Activated CD4-positive, CD25-positive, alpha-beta regulatory T cell treated with anti-CD3 and anti-CD28 coated beads, Interleukin-2, amount 50 U/mL, for 24 hours (primary cell): Measurements from ENCODE around the gene RFESD.

Experiments used
- ATAC-seq, 2 donors: fragments of 150-1000 bp; cut with Tn5 transposase; one replicate each; pipeline ENCODE4 v1.10.0; 2021; ENCODE audit warnings: mild to moderate bottlenecking in 1 of 2, moderate library complexity in 1 of 2

The RFESD gene

DNA sequence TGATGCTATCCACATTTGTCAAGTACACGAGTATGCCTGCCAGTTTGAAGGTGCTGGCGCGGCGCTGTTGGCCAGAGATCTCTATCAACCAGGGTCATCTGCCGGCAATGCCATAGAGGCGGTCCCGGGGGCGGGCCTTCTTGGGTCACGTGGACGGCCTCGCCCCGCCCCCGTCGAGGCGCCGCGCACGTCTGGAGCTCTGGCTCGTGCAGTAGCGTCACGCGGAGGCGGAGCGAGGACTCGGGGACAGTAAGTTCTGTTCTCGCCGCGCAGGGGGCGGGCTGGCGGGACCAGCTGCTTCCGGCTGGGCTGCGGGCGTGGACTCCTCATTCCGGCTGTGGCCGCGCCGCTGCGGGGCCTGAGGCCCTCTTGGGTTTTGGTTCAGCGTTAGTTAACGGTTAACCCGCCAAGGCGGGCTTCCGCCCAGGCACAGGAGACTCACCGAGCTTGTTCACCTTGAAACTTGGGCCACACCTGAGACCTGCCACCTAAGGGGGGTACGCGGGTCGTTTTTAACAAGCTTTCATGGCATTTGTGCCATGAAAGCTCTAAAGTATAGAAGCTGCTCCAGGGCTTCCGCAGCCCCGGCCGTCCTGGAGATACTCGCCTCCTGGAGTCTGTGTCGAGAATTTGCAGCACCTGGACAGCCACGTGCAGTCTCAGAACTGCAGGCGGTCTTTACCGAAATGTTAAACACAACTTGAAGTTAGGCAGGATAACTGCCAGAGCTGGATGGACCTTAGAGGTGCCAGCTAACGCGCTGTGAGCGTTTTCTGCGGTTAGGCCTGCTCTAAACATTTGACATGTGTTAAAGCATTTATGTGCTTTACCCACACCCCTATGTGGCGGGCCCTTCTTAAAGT is at the start of gene RFESD:
TSS of gene RFESD (plus strand) at position 209 of the 863 bp plus-strand sequence. CDS start 5,495 bp downstream, outside the sequence.
- ATAC-seq = peak; percentile 91 to 92

DNA sequence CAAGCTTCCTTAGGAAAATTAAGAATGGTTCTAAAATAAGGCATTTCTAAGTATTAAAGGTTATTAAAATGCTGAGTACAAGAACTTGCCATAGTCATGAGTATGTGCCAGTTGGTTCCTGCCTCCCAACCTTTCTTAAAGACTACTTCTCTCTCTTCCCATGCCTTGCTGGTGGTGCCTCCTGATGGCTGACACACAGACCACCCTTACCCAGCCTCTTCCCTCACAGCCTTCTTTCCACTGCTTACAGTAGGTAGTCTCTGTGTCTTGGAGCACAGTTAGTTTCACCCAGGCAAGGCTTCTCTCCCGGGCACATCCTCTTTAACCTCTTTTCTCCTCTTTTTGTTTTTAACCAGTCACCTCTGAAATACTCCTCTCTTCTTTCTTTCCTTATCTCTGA is 47.3 kb upstream of the RFESD start:
- ATAC-seq = no peak

DNA sequence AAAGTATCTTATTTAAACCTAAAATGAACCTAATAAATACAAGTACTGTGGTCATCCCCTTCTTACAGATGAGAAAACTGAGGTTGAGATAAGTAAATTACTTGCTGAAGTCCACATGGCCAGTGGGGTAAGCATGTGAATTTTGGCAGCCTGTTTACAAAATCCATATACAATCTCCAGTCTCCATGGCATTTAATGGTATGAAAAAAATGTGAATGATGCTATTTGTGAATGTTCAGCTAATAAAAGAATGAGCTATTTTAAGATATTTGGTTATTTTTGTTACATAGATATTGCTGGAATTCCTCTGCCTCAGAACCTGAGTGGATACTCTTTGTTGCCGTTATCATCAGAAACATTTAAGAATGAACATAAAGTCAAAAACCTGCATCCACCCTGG is 46.0 kb upstream of the RFESD start:
- ATAC-seq = no peak

DNA sequence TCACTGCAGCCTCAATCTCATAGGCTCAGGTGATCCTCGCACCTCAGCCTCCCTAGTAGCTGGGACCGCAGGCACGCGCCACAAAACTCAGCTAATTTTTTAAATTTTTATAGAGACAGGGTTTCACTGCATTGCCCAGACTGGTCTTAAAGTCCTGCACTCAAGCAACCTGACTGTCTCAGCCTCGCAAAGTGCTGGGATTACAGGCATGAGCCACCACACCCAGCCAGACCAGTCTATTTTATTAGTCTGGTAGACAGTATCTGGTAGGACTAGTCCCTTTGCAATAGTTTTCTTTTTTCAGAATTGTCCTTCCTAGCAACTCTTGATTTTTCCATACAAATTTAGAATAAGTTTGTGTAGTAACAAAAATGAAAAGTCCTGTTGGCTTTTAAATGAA is 40.8 kb upstream of the RFESD start:
- ATAC-seq = no peak

DNA sequence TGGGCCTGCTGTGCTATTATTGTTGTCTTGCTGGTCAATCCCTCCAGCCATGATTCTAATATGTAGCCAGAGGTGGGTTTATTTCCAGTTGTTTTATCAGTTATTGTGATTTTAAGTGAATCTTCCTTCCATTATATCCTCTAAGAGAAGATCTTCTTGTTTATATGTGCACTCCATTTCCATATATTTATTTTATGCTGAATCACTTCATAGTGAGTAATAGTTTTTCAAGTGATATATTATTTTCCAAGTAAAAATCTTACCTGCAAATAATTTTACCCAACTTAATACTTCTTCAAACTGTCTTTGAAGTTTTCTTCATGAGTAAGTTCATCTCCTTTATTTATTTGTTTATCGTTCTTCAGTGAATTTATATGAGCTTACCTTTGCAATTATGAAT is 40.2 kb upstream of the RFESD start:
- no peak for ATAC-seq

DNA sequence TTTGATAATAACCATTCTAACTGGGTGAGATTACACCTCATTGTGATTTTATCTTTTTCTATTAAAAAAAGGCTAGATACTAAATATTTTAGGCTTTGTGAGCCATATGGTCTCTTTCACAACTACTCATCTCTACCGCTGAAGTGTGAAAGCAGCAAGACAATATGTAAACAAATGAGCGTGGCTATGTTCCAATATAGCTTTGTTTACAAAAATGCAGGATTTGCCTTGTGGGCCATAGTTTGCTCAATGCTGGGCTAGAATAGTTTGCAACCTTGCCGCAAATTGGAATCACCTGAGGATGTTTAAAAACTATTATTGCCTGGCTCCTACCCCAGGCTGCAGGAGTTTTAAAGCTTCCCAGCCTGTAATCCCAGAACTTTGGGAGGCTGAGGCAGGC is 36.9 kb upstream of the RFESD start:
- ATAC-seq = no peak

DNA sequence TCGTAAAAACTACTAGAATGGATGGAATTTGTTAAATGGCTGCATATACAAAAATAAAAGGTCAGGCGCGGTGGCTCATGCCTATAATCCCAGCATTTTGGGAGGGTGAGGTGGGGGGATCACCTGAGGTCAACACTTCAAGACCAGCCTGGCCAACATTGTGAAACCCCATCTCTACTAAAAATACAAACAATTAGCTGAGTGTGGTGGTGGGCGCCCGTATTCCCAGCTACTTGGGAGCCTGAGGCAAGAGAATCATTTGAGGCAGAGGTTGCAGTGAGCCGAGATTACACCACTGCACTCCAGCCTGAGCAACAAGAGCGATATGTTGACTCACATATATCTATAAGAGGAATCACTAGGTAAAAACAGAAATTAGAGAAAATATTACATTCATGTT is 36.0 kb upstream of the RFESD start:
- no peak for ATAC-seq

DNA sequence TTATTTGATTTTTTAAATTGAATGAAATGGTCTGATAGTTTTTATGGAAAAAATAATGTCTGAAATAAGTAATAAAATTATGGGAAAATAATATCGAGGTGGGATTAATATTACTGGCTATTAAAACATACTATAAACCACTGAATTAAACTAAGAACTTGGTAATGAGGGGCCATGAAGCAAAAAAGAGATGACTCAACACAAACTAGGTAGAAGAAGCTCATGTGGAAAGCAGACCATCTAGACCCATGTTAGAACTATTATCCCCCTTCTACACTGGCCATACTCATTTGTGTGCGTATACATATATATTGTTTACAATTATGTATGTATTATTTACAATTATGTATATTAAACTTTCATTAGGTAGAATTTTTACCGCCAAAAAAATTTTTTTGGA is 35.2 kb upstream of the RFESD start:
- no peak for ATAC-seq

DNA sequence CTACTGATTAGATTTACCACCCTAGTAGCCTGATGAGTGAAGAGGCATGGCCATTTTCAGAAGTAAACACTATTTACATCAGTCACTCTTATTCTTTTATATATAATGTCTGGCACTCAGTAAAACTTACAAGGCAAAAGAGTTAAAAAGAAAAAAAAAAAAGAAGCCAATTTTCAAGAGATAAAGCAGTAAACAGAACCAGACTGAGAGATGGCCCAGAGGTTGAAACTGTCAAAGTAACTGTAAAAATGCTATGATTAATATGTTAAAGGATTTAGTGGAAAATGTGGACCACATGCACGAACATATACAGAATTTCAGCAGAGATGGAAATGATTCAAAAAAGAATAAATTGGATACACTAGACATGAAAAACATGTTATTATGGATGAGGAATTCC is 33.1 kb upstream of the RFESD start:
- no peak for ATAC-seq

DNA sequence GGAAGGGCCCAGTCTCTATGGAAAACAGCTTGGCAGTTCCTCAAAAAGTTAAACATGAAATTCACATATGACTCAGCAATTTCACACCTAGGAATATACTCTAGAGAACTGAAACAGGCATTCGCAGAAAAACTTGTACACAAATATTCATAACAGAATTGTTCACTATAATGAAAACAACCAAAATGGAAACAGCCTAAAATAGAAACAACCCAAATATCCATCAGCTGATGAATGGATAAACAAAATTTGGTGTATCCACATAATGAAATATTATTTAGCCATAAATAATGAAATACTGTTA is 31.5 kb upstream of the RFESD start:
- ATAC-seq = no peak

DNA sequence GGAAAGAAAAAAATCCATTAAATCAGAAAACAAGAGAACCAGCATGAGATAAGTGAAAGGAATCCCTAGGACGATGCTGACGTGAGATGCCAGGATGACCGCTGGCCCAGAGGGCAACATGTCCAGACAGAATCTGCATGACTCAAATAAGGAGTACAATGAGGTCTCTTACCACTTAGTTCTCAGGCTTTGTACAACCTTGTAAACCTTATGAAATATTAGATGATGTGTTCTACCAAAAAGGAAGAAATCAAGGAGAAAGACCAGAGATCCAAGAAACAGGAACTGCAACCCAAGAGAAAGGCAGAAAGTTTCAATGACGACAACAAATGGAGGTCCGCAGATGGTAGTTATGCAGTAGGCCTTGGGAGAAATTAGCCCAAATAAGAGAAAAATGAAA is 29.5 kb upstream of the RFESD start:
- ATAC-seq = no peak

DNA sequence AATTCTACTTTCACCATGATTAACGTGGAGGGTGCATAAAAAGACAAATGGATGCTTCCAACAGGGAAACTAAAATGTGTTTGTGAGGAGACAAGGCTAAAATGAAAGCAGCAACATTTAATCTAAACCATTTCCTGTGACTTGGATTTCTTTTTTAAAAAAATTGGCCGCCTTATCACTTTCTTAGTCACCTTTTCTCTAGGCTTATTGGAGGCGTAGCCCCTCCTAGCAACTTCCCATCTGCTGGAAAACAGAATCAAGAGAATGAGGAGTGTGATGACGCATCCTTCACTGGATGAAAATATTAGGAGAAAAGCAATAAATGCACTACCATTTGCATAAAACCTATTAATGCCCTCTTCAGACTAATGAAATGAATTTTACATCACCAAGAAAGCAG is 27.5 kb upstream of the RFESD start:
- no peak for ATAC-seq

DNA sequence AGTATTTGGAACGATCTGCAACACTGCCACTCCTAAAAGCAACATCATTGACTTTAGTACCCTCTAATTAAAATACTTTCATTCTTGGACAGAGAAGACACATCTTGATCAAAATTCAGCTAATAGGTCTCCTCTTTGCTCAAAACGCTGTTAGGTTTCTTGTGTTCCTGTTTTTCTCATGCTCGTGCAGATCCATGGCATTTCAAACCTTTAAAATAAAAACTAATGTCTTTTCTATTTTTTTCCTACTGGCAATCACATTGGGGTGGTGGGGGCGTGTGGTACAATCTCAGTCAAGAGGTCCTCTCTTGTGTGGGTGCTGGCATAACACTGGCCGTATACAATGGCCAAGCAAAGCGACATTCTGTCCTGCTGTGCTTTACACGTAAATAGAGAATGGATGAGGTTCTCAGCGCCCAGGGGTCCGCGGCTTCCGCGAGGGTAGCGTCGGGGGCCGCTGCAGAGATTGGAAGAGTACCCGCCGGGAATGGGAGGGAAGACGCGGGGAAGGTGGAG is 27.0 kb upstream of the RFESD start:
- ATAC-seq = no peak

DNA sequence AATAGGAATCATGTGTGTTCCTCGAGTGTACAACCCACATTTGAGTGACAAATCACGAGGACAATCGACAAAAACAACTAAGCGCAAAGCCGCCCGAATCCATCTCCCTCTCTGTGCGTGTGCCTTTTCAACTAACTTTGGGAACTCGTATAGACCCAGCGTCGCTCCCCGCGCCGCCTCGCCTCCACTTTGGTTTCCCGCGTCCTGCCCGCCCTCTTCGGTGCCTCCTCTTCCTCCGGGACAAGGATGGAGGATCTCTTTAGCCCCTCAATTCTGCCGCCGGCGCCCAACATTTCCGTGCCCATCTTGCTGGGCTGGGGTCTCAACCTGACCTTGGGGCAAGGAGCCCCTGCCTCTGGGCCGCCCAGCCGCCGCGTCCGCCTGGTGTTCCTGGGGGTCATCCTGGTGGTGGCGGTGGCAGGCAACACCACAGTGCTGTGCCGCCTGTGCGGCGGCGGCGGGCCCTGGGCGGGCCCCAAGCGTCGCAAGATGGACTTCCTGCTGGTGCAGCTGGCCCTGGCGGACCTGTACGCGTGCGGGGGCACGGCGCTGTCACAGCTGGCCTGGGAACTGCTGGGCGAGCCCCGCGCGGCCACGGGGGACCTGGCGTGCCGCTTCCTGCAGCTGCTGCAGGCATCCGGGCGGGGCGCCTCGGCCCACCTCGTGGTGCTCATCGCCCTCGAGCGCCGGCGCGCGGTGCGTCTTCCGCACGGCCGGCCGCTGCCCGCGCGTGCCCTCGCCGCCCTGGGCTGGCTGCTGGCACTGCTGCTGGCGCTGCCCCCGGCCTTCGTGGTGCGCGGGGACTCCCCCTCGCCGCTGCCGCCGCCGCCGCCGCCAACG is 26.3 kb upstream of the RFESD start, which contains the start of gene GPR150:
TSS of gene GPR150 (plus strand) at position 58 of the 840 bp plus-strand sequence. CDS start at position 247, 189 bp downstream.
- peak; percentile 73 to 75 for ATAC-seq

DNA sequence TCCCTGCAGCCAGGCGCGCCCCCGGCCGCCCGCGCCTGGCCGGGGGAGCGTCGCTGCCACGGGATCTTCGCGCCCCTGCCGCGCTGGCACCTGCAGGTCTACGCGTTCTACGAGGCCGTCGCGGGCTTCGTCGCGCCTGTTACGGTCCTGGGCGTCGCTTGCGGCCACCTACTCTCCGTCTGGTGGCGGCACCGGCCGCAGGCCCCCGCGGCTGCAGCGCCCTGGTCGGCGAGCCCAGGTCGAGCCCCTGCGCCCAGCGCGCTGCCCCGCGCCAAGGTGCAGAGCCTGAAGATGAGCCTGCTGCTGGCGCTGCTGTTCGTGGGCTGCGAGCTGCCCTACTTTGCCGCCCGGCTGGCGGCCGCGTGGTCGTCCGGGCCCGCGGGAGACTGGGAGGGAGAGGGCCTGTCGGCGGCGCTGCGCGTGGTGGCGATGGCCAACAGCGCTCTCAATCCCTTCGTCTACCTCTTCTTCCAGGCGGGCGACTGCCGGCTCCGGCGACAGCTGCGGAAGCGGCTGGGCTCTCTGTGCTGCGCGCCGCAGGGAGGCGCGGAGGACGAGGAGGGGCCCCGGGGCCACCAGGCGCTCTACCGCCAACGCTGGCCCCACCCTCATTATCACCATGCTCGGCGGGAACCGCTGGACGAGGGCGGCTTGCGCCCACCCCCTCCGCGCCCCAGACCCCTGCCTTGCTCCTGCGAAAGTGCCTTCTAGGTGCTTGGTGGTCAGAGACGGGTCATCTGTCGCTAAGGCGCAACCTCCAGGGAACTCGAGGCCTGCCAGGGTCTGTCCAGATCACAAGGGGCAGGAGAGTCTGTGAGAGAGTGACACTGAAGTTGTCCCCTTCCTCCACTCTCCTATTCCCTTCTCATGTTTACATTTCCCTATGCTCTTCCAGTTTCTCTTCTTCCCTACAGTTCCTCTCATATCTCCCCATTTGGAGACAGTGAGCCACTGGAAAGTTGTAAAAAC is 25.4 kb upstream of the RFESD start:
- peak; percentile 55 to 57 for ATAC-seq

DNA sequence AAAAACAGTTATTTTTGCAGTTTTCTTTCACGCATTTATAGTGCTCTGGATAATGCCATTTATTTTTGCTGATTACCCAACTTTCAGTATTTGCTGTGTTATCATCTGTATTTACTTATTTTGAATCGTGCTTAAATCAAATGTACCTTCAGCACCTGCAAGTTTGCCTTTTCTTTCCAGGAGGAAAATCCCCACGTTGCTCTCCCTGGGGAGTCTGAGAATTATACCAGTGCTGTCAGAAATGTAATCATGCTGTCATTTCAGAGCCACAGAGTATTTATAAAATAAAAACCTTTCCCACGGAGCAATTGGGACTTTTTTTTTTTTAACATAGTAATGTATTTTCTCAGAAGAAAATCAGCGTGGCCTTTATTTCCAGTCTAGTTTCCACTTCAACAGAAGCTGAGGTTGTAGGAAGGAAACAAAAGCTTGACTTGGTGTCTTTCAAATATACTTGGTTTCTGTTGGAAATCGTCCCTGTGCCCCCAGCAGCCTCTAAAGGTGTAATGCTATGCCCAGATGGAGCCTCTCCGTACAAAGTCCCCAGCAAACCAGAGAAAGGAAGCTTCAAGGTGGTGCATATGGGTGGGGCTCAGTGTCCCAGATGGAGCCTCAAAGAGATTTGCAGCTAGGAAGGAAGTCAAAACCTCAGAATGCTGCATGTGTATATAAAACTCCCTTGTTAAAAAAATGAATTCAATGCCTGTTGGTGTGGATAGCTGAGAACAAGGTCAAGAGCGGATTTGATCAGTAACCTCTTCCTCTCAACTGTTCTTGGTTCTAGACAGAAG is 24.5 kb upstream of the RFESD start:
- ATAC-seq = no peak

DNA sequence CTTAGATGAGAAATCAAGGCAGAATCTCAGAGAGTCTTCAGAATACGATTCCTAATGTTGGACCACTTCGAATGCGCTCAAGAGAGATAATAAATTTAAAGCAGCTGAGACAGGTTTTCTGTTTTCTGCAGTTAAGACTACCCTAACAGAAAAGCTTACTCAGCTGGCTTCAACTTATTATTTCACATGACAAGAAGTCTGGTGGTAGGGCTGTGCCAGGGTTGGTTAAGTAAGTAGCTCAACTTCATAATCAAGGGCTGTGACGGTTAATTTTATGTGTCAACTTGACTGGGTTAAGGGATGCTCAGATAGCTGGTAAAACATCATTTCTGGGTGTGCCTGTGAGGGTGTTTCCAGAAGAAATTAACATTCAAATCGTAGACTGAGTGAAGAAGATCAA is 22.9 kb upstream of the RFESD start:
- no peak for ATAC-seq

DNA sequence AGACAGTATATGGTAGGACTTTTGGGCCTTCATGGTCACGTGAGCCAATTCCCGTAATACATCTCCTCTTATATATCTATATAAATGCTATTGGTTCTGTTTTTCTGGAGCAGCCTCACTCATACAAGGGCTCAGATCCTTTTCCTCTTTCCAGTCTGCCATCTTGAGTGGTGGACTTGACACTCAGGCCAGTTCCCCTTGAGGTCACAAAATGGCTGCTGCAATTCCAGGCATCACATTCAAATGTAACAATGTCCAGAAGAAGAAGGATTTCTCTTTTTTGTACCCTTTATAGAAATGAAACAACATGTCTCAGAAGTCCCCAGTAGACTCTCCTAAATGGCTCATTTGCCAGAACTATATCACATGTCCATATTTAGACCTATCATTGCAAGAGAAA is 22.2 kb upstream of the RFESD start:
- ATAC-seq = no peak

DNA sequence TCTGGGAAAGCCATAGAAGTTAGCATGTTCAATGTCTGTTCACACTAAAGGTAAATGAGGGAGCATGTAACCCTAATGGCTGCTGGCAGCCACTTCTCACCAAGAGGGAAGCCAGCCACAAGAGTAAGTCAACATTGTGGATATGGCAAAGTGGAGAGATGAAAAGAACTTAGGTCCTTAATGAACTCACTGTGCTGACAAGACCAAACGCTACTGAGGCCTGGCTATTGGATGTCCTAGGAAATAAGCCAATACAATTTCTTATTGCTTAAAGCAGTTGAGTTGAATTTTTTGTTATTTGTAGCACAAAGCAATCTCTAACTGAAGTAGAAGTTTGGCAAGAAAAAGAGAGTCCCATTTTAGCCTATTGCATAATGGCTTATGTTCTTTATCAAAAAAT is 19.9 kb upstream of the RFESD start:
- no peak for ATAC-seq

DNA sequence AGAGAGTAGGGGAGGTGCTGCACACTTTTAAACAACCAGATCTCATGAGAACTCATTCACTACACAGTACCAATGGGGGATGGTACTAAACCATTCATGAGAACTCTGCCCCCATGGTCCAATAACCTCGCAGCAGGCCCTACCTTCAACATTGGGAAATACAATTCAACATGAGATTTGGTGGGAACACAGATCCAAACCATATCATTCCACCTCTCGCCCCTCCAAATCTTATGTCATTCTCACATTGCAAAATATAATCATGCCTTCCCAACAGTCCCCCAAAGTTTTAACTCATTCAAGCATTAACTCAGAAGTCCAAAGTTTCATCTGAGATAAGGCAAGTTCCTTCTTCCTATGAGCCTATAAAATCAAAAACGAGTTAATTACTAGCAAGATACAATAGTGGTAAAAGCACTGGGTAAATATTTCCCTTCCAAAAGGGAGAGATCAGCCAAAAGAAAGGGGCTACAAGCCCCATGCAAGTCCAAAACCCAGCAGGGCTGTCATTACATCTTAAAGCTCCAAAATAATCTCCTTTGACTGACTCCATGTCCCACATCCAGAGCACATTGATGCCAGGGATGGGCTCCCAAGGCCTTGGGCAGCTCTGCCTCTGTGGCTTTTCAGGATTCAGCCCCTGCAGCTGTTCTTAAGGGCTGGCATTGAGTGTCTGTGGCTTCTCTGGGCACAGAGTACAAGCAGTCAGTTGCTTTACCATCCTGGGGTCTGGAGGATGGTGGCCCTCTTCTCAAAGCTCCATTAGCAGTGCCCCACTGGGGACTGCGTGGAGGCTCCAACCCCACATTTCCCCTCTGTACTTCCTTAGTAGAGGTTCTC is 18.4 kb upstream of the RFESD start:
- ATAC-seq = no peak

DNA sequence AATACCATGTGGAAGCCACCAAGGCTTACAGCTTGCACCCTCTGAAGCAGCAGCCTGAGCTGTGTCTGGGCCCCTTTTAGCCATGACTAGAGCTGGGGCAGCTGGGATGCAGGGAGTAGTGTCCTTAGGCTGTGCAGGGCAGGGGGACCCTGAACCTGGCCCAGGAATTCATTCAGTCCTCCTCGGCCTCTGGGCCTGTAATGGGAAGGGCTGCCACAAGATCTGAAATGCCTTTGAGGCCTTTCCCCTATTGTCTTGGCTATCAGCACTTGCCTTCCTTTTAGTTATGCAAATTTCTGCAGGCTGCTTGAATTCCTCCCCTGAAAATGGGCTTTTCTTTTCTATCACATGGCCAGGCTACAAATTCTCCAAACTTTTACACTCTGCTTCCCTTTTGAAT is 17.6 kb upstream of the RFESD start:
- ATAC-seq = no peak
